Mucosa of gallbladder (tissue), 1 donor: ENCODE data around the gene NGEF. TPM values are rescaled to one million over a fixed set of nuclear protein-coding genes. Genes with fewer than 3 reads are reported as not detected.
A peak's percentile ranks its signal among the peaks of the same experiment; 100 is the strongest.

Experiments used
- DNase-seq: peaks from one replicate; pipeline ENCODE4 v3.0.0-alpha.2; 2020; ENCODE audit warnings: low spot score
- total RNA-seq: library from RNA; stranded (reverse); gene quantifications from one replicate; pipeline ENCODE4 v1.2.1, GENCODE V29; 2021
- donor health status: DM: no; HTN: no; CAD: no.

The NGEF gene
- total RNA-seq, 1 donor from 2014 or later = 12.0 TPM

DNA sequence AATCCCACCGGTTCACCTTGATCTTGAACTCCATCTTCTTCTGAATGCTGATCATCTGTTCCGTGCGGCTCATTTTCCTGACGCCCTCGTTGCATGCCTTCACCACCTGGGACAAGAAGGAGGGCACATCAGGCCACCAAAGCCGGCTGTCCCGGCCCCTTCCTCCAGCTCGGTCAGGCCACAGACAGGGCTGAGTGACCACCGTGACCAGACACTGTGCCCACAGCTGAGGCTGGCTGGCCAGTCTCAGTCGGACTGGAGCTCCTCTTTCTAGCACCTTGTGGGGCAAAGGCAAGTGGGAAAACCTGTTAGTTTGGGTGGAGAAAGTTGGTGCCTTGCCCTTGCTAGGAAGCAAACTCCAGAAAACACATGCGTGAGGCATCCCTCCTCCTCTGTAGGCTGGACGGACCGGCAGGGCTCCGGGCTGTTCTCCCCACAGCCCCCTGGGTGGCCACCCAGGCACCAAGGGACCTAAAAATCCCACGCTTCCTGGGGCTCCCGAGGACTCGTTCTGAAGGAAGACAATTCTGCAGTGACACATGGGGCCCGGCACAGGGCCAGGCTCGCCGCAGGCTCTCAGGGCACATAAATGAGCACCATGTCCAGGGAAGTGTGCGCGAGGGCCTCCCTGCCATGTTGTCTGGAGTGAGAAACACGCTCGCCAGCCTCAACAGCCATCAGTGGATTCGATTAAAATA is 127.6 kb downstream of the NGEF start:
- no peak for DNase-seq

DNA sequence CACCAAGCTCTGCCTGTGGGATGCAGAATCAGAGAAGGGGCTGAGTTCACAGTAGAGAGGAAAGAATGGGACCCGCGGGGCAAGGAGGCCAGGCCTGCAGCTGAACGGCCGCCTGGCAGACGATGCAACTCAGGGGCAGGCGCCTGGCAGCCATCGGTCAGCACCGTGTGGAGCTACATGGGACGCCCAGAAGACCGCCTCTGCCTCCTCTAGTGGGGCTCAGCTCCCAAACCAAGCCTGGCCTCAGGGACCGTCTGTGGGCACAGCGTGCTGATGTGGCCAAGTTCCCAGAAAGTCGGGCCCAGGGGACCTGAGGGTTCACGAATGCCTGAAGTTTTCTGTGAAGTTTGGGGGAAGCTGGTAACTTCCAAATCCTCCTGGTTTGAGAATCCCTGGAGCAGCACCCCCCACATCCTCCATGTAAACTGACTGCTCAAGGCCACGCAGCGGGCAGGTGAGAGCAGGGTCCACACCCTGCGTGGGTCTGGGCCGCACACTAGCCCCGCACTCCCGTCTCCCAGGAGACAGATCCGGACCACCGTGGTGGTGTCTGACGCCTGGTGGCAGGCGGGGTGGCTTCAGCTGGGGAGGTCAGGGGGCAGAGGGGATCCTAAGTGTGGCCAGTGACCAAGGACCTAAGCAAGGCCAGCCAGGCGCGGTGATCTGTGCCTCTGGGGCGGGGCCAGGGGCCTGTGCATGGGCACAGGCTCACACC is 128.3 kb downstream of the NGEF start:
- DNase-seq = no peak

DNA sequence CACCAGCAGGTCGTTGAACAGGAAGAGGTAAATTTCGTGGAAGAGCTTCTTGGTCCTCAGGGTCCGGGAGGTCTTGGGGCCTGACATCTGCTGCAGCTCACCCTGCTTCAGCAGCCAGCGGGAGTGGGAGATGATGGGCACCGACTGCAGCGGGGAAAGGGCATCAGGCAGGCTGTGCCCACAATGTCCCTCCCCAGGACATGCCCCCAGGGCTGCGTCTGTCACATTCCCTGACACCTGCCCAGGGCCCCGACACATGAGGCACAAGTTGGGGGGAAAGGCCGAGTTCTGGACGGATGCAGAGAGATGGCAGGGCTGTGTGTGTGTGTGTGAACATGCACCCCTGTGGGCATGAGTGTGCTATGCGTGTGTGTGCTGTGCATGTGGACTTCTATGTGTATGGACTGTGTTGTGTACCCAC is 129.0 kb downstream of the NGEF start:
- no peak for DNase-seq

GRCh38 chr2:232883116-232883721 is 129.8 kb downstream of the NGEF start:
- DNase-seq = no peak

DNA sequence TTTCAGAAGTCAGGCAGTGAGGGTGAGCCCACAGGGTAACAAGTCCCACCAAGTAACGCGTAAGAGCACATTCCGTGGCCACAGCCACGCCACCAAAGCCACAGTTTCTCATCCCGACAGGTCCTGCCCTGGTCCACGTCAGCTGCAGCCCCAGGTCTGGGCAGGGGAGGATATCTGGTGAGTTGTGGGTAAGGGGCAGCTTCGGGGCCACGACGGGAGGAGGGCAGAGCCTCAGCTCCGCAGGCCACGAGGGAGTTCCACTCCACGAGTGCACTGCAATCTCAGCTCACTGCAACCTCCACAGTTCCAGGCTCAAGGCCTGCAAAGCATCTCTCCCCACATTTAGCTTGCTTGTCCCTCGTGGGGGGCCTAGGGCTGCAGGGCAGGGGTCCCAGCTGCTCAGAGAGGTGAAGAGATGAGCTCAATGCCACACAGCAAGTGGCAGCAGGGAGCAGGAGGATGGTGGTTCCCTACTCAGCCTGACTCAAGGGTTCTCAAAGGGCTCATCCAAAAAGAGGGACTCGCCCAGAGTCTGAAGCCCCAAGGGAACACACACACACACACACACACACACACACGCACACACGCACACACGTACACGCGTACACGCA is 130.4 kb downstream of the NGEF start:
- DNase-seq = no peak

DNA sequence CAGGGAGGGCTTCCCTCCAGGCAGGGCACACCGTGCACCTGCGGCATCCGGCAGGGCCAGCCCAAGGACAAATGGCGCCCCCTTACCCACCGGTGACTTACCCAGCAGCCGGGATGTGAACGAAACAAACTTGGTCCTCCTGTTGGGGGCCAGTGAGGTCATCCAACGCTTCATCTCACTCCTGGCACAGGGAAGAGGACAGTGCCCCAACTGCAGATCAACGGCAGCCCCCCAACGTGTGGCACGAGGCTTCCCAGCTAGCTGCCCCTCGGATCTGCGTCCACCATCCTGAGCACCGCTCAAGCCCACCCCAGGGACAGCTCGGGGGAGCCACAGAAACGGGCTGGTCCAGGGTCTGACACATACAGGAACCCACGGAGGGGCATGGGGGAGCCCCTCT is 131.0 kb downstream of the NGEF start:
- no peak for DNase-seq

DNA sequence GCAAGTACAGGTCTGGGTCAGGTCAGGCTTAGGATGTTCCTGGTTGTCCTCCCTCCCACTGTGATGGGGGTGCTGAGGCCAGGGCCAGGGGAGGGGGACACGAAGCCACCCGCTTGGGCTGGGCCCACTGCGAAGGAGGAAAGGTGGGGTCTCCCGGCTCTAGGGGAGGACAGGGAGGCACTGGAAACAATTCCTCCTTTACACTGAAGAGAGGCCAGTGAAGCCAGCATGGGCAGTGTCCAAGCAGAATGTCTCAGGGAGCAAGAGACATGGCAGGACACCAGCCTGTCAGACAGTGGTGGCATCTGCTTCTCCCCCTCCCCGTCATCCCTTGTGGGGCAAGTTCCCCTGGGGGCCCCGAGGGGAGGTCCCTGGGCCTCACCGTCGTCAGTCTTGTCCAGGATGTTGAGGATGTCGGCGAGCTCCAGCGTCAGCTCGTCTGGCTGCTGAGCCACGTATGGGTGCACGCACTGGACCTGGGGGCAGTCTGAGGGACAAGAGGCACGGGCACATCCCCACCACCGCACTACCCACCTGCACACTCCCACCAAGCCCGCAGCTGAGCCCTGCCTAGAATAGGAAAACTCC is 132.2 kb downstream of the NGEF start:
- no peak for DNase-seq

DNA sequence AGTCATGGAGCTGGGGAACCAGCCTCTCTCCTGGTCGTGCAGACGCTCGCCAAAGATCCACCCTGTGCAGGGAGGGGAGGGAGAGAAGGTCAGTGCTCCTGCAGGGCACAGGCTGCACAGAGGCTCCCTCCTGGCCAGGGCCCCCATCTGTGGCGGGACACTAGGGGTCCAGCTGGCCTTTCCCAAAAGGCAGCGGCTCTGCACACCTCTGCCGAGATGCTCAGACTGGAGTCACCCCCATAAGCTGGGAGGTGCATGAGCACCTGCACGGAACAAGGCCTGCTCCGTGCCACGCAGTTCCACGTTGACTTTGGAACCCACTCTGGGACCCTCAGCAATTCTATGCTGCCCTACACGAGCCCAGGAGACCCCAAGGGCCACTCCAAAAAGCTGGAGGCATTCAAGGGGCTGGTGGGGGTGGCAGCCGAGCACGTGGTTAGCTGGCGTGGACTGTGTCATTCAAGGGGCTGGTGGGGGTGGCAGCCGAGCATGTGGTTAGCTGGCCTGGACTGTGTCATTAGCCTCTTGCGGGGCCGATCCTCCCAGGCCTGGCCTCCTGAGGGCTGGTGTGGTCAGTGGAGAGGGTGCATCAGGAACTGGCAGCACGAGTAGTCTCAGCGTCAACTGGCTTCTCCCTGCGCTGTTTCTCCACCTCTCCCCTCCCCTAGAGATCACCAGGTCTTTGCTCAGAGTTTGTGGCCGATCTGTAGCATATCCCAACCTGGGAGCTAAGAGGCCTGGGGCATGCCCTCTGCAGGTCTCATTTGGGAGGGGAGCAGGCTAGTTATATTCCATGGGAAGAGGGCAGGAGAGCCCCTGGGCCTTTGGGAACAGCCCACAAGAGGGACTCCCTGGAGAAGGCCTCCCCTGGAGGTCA is 133.2 kb downstream of the NGEF start:
- no peak for DNase-seq

DNA sequence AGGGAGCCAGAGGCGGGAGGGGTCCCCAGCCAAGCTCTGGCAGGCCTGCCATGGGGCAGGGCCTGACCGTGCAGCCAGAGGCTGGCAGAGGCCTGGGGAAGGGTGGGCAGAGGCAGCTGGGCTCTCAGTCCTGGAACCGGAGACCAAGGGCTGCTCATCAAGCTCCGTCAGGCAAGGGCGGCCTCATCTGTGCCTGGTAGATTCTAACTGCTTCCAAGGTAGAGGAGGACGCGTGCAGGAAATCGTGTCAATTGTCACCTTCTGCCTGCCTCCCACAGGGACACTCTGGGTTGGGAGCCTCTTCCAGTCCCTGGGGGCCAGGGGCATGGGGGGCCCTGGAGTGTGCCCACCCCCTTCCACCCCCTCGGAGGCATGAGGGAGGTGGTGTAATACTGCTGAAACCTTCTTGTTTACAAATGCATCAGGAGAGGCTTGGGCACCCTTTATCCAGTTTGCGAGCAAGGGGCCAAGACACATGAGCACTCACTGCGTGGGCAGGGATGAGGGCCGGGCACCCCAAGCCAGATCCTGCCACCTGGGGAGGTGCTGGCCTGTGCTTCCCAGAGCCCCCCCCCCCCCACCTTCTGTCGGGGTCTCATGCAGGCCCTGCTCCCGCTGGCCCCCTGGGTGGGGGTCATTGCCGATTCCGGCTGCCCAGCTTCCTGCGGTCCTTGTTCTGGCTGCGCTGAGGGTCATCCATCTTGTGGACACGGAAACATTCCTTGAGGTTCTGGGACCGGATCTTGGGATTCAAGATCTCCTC is 134.0 kb downstream of the NGEF start:
- no peak for DNase-seq

- no peak for DNase-seq
These were observed 135.0 kb downstream of the NGEF start for GRCh38 chr2:232877940-232878511.

DNA sequence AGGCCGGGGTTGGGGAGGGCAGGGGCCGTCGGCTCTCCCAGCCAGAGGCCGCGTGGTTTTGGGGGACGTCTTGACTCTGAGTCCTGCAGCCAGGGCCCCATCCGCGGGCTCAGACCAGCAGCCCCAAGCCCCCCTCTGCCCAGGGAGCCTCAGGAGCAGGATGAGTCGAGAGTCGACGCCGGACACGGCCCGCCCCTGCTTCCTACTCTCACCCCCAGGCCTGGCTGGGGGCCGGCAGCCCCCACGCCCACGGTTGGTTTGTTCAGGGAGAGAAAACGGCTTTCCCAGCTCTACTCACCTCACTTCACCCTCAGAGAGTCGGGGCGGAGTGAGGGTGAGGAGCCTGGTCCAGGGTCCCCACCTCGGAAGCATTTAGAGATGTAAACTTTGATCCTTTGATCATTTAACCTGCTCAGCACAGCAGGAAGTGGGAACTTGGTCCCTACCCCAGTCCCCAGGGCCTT is 136.0 kb downstream of the NGEF start:
- no peak for DNase-seq

DNA sequence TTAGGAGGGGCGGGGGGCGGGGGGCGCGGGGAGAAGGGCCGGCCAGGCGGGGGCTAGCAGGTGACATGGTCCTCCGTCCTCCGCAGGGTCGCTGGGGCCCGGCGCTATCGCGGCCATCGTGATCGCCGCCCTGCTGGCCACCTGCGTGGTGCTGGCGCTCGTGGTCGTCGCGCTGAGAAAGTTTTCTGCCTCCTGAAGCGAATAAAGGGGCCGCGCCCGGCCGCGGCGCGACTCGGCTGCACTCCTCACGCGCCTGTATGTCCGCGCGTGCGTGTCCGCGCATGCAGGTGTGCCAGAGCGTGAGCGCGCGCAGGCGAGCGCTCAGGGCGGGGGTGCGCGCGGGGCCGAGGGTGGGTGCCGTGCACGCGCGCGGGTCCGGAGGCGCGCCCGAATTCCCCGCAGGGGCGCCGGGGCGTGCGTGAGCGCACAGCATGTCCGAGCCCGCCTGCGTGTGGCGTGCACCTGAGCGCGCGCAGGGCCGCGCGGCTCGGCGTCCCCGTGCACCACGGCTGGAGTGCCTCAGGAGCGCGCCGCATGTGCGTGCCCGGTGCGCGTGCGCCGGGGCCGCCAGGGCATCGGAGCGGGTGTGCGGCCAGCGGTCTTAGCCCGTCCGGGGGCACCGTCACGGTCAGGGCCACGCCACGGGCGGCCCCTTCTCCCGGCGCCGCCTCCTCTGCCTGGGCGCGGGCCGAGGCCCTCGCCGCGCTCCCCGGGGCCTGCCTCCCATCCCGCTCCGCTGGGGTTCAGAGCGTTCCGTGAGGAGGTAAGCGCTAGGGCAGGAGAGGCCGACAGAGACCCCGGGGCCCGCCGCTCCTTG is 136.7 kb downstream of the NGEF start:
- DNase-seq = no peak

GRCh38 chr2:232875256-232876121 is 137.6 kb downstream of the NGEF start:
- no peak for DNase-seq

- DNase-seq = no peak
These were observed 138.3 kb downstream of the NGEF start for GRCh38 chr2:232874677-232875223.

DNA sequence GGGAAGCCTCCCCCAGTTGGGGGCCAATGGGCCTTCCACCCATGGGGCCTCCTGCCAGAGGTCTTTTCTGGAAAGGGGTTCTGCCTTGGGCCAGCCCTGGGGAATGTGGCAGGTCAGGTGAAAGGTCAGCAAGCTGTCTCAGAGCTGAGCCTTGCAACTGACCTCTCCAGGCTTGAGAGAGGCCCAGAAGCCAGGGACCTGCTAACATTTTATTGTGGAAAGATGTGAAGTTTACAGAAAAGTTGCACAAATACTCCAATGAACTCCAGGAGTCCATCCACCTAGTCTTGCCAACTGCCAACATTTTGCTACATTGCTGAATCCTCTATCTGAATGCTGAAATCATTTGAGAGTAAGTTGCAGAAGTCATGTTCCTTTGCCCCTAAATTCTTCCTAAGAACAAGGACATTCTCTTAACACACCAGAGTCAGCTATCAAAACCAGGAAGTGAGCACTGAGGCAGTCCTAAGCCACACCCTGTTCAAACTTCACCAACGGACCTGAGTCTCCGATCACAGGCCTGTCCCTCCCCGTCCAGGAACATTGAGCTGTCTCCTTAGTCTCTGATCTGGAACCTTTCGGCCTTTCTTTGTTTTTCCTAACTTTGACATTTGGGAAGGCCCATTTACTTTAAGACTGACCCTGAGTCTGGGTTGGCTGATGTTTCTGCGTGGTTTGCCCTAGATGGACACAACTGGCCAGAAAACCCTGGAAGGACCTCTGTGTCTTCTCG is 139.0 kb downstream of the NGEF start:
- DNase-seq = peak; percentile 53

DNA sequence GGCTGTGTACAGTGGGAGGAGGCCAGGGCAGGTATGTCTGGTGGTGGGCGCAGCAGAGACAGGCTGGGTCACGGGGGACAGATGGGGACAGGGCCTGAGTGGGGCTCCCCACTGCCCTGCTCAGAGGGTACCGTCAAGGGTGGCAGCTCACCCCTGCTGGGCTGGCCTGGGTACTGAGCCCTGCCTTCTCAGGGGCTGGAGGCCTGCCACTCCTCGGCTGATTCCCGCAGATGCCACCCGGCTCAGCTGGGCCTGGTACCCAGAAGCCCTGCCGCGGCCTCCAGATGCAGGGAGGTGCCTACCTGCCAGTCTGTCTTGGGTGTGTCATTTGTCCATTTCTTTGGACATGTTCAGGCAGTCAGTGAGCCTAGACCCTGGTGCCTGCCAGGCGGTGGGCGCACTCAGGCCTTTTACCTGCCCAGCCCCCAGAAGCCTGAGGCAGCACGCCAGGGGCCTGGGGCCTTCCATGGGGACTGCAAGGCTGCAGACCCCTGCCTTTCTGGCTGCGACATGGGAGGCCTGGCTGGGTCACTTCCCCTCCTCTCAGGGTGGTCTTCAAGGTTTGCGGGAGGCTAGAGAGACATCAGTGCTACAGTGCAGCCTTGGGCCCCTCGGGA is 139.7 kb downstream of the NGEF start:
- no peak for DNase-seq

DNA sequence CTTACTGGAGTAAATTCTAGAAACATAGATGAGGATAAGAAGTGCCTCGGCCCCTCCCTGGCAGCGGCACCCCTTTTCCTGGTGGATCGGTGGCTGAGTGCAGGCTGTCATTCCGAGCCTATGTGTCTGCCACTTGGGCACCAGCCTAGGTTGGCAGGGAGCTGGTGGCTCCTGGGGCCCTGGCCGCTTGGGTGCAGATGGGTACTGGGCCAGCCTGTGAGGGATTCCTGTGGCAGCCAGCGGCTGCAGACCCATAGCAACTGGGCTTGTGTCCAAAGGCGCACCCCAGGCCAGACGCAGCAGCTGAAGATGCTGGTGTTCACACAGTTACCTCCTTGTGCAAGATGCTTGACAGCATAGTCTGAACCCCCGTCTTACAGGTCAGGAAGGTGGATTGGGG is 140.2 kb downstream of the NGEF start:
- DNase-seq = no peak
